Hippocampal formation (tissue), 2 donors: ENCODE measurements around the gene FOXO3.
"Not testable (repeated sequence)": the region's sequence is repeated elsewhere in the genome, so short reads cannot be mapped to it uniquely, and the experiment has no call there.

Experiments used
- DNase-seq, 2 donors: peaks; one replicate each; lab custom pipeline; 2025; lab: John Stamatoyannopoulos, UW

Gene FOXO3

GRCh38 chr6:108683976-108684375 is 123.3 kb downstream of the FOXO3 start:
- not testable (repeated sequence) for DNase-seq

- DNase-seq: no peak
Measured at GRCh38 chr6:108684771-108685329, 124.1 kb downstream of the FOXO3 start.

DNA sequence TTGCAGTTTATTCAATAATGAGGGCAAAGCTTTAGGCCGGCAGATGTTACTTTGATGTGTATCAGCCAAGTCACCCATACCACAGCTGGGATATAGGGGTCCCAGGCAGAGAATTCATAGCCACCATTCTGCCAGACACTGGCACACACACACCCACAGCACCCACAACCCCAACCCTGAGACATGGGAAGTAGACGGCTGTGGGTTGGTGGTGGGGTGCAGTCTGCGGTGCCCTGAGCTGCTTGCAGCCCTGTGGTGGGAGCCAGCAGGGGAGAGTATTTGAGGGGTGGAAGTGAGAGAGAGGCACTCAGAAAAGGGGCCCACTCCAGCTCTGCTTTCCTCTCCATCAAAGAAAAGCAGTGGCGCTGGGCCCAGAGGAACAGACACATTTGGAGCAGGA is 125.3 kb downstream of the FOXO3 start:
- DNase-seq: no peak

GRCh38 chr6:108686896-108687295 is 126.2 kb downstream of the FOXO3 start:
- no peak for DNase-seq

- DNase-seq: no peak
Measured at GRCh38 chr6:108687921-108688320, 127.2 kb downstream of the FOXO3 start.

DNA sequence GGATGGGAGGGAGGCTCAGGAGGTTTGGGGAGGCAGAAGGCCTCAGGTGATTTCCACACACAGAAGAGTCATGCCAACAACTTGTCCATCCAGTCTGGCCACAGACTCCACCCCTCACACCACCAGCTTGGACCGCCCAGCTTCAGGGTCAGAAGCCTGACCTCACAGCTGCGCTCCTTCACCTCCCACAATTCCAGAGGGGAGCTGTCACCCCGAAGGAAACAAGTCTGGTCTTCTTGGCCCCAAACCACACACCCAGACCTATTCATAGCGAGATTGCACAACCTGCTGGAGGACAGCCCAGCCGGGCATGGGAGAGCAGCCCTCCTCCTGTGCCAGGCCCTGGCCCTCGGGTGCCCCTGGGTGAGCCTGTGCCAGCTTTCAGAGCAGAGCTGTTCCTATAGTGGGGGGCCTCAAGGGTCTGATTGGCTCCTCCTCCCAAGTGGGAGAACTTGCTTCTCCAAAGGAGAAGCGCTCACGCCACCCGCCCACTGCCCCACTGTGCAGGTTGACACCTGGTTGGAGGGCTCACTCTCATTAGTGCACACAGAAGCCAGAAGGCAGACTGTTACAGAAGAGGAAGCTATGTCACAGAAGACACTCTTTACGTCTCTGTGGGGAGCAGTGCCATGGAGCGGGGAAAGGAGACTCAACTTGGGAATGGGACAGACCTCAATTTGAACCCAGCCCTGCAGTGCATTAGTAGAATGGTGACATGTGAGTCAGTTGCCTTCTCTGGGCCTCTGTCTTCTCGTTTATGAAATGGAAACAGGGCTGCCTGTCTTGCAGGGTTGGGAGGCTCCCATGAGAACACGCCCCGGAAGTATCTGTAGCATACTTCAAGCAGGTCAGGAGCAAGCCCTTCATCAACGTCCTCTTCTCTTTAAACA is 128.8 kb downstream of the FOXO3 start:
- DNase-seq: peak in 1 of 2 donors; percentile 26

GRCh38 chr6:108690326-108691049 is 129.8 kb downstream of the FOXO3 start:
- DNase-seq: no peak

- DNase-seq: no peak
Measured at GRCh38 chr6:108693430-108694154, 132.9 kb downstream of the FOXO3 start.

- no peak for DNase-seq
Measured at GRCh38 chr6:108694816-108695215, 134.1 kb downstream of the FOXO3 start.

DNA sequence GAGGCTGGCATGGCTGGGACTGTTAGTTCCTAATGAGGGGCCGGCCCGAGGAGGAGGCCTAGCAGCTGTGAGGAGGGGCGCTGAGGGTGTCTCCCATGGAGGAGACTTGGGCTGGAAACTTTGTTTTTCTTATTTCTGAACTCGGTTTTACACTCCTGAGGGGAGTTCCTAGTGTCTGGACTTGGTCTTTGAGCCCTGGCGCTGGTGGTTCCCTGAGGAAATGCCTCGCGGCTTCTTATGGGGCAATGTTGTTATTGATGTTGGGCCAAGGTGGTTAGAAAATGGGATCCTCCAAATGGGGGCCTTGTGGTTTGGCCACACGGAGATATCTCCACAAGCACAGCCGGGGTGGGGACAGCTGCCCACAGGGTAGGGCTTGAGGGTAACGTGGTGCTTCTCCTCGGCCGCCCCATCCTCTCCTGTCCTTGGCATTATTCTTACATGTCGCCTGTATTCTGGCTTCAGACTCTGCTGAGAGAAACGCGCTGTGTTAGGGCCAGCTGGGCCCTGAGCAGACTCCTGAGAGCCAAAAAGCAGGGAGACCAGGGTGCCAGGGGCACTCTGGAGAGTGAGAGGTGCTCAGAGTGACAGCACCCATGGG is 136.9 kb downstream of the FOXO3 start:
- DNase-seq: no peak

DNA sequence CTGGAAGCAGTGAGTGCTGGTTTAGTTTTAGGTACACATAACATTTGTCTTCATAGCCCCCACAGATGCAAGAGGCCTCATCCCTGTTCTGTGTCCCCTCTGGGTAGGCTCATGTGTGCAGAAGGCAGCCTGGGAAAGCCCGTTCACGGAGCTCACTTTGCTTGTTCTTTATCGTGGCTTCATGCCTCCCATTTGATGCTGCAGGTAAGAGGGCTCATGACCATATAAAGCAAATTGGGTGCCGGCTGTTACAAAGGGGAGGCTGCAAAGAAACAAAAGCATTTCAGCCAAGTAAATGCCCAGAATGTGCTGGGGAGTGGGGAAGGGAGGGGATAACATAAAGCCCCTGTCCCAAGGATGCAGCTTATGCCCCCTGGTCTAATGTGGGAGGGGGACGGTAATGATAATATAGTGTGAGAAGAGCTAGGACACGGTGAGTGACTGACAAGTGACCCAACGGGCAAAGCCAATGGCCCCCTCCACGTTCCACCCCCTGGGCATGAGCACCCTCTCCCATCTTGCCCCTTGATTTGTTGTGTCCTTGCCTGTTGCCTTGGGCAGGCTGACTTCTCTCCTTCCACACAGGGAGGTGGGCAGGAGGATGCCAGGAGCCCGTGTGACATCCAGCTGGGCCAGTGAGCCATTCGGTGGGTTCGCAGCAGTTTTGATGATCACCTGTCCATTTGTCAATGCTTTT is 138.0 kb downstream of the FOXO3 start:
- no peak for DNase-seq

- no peak for DNase-seq
Measured at GRCh38 chr6:108699290-108700041, 138.7 kb downstream of the FOXO3 start.

DNA sequence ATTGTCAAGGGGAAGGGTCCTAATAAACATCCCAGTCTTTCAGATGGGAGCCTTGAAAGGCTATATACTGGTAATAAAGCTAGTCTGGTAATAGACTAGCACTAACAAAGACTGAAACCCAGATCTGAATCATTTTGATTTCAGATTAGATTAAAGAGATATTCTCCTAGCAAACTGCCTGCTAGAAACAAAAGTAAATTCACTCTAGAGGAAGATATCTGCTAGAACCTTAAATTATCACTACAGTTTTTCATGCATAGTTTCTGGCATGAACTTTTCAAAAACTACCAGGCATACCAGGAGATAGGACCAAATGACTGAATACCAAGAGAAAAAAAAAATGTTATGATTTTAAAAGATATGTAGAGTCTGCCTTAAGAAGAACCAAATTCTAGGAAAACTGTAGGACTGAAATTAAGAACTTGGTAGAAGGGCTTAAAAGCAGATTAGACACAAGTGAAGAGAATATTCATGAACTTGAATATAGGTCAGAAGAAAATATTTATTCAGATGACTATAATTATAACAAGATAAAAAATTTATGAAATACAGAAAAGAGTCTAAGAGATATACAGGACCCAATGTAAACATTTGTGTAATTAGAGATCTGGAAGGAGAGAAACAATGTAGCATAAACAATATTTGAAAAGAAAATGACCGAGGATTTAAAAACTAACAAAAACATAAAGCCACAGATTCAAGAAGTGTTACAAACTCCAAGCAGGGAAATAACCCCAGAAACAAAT is 141.6 kb downstream of the FOXO3 start:
- no peak for DNase-seq

DNA sequence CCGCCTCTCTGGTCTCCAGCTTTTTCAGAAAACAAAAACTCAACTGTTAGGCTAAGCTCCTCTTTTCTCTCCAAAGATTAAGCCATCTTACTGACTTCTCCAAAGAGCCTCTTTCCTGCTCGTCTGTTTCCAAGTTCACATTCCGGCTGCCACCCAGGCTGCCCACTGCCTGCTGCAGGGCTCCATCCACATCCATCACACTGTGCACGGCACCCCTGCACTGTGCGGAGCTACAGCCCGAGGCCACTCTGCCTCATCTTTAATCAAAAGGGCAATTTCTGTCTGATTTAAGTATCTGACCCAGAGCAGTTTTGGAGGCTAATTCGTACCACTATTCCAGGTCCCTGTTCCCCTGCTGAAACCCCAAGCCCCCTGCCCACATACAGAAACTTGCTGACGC is 145.9 kb downstream of the FOXO3 start:
- no peak for DNase-seq

GRCh38 chr6:108707328-108707976 is 146.7 kb downstream of the FOXO3 start:
- no peak for DNase-seq

- DNase-seq: no peak
Measured at GRCh38 chr6:108710030-108710429, 149.3 kb downstream of the FOXO3 start.

- no peak for DNase-seq
Measured at GRCh38 chr6:108710551-108710950, 149.8 kb downstream of the FOXO3 start.

DNA sequence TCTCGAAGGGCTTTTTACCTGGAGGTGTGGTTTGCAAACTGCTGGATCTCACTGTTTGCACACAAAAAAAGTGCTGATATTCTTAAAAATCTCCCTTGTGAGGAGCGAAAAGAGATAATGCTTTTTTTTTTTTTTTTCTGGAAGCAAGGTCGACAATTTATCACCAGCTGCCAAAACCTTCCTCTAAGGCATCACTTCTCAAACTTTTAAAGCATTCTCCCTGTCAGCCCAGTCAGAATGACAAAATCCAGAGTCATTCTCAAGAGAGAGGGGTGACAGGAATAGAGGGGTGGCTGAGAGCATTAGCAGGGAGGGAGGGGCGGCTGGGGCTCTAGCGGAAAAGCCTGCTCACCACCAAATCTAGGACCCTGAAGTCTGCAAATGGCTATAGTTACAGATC is 150.4 kb downstream of the FOXO3 start:
- DNase-seq: no peak

GRCh38 chr6:108711826-108712225 is 151.1 kb downstream of the FOXO3 start:
- DNase-seq: no peak
